A673 (cell line): ENCODE data around the gene RBM8A.

Experiments used
- EZH2 ChIP-seq: fragments of 200-600 bp; sonication (generic); IDR thresholded peaks from 2 replicates; pipeline ENCODE4 v1.6.1; 2017; ENCODE audit warnings: borderline replicate concordance, low read depth, mild to moderate bottlenecking, mixed read lengths, antibody characterized with exemption, low read length; ENCODE audit not compliant: poor library complexity, severe bottlenecking
- TF ChIP-seq, protein P1 (sequence below): fragments of 300-800, 200-600 bp; sonication (generic); conservative IDR thresholded peaks from 2 replicates; pipeline ENCODE4 v1.5.1; 2017; ENCODE audit warnings: low read depth, mild to moderate bottlenecking, antibody characterized with exemption, low read length, moderate library complexity, mixed read lengths

DNA sequence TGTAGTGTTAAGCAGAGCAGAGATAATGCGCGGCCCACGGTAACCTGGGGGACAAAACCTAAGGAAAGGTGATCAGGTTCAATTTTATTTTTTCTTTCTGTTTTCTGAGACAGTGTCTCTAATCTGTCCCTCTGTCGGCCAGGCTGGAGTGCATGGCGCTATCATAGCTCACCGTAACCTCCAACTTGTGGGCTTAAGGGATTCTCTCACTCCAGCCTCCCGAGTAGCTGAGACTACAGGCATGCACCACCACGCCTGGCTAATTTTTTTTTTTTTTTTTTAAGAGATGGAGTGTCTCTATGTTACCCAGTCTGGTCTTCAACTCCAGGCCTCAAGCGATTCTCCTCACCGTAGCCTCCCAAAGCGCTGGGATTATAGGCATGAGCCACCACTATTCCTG, 40.9 kb downstream of the RBM8A start:
- TF ChIP-seq, protein P1, sequence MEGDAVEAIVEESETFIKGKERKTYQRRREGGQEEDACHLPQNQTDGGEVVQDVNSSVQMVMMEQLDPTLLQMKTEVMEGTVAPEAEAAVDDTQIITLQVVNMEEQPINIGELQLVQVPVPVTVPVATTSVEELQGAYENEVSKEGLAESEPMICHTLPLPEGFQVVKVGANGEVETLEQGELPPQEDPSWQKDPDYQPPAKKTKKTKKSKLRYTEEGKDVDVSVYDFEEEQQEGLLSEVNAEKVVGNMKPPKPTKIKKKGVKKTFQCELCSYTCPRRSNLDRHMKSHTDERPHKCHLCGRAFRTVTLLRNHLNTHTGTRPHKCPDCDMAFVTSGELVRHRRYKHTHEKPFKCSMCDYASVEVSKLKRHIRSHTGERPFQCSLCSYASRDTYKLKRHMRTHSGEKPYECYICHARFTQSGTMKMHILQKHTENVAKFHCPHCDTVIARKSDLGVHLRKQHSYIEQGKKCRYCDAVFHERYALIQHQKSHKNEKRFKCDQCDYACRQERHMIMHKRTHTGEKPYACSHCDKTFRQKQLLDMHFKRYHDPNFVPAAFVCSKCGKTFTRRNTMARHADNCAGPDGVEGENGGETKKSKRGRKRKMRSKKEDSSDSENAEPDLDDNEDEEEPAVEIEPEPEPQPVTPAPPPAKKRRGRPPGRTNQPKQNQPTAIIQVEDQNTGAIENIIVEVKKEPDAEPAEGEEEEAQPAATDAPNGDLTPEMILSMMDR, result no peak
- no peak for TF ChIP-seq EZH2
